ENCODE measurements around the gene AGPS. TPM values are rescaled to one million over a fixed set of nuclear protein-coding genes. Genes with fewer than 3 reads are reported as not detected.

Gene AGPS
- total and polyA plus RNA-seq, 4 donors, result 6.3 to 46.9 (median 18.3) TPM

DNA sequence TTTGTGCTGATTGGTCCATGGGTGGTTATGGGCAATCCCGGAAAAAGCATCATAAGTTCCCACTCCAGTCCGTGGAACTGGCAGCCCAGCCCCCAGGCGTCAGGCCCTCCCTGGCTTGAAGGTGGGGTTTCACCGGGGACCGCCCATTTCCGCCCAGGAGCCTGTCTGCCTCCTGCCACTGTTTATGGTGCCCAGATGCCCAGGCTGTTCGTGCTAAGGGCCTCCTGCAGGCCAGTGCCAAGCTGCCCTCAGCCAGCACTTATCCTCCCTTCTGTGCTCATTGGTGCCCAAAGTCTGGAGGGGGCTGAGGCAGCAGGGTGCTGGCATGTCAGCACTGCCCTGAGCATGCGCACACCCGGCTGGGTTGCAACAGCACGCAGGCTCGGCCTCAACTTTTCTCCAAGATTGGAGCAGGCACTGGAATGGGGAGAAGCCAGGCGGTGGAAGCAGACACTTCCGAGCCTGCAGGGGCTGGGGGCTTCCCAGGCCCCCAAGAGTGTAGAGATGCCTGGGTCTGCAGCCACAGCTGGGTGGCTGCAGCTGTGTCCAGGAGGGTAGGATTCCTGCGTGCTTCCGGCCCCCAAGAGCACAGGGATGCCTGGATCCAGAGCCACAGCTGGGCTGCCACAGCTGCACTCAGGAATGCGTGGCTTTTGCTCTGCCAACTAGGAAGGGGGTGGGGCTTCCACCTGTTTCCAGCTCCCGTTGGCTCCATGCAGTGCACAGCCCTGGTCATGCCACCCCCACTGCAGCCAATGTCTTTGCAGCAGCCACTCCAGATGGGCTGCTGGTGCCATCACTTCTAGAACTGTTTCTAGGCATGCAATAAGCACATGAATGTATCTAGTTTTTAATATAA, 74.0 kb downstream of the AGPS start:
- Histone ChIP-seq H3K36me3 (ENCODE audit: control insufficient read depth in 4 of 4, insufficient read depth in 3 of 4, low read depth in 1 of 4, low read length in 3 of 4) (peaks cover 3 to 26% (median 12%) of the 10 kb centered on the region in 4 donors), H3K9me3 (ENCODE audit: control insufficient read depth in 4 of 4, low read length in 3 of 4) (peaks cover 1 to 8% (median 7%) of the 10 kb centered on the region in 4 donors), H3K27me3 (ENCODE audit: control insufficient read depth in 4 of 4, insufficient read depth in 4 of 4, low read length in 3 of 4) (no peaks in the 10 kb centered on the region), H3K4me1 (ENCODE audit: control insufficient read depth in 4 of 4, insufficient read depth in 4 of 4, low read length in 3 of 4) (no peaks in the 10 kb centered on the region), H3K27ac (ENCODE audit: low read depth in 1 of 2, low read length in 2 of 2) (no peak overlapping the region), H3K9ac (ENCODE audit: low read depth in 1 of 2, low read length in 2 of 2) (no peak overlapping the region), H3K4me3 (ENCODE audit: low read depth in 1 of 3, low read length in 3 of 3) (no peak overlapping the region)
- no peak for DNase-seq (ENCODE audit: low spot score)
- 96% methylated on average over 17 of the region's 17 CpGs for WGBS
- TF ChIP-seq HNF4G (IDR thresholded peaks at IDR 0.05) (no peak), MAX (IDR thresholded peaks at IDR 0.05) (no peak), TAF1 (conservative IDR thresholded peaks at IDR 0.05) (no peak), EGR1 (IDR thresholded peaks at IDR 0.05; ENCODE audit: low read depth in 2 of 2) (no peak), HNF4A (conservative IDR thresholded peaks at IDR 0.05) (no peak), SP1 (IDR thresholded peaks at IDR 0.05) (no peak), FOXA1 (IDR thresholded peaks at IDR 0.05) (no peak), NR2F2 (IDR thresholded peaks at IDR 0.05) (no peak), GABPA (IDR thresholded peaks at IDR 0.05 in 1 of 2, conservative IDR thresholded peaks at IDR 0.05 in 1 of 2) (no peak), JUND (IDR thresholded peaks at IDR 0.05) (no peak), RXRA (IDR thresholded peaks at IDR 0.05) (no peak), YY1 (IDR thresholded peaks at IDR 0.05) (no peak), ZBTB33 (IDR thresholded peaks at IDR 0.05) (no peak), REST (IDR thresholded peaks at IDR 0.05) (no peak)
- TF ChIP-seq, protein P1, sequence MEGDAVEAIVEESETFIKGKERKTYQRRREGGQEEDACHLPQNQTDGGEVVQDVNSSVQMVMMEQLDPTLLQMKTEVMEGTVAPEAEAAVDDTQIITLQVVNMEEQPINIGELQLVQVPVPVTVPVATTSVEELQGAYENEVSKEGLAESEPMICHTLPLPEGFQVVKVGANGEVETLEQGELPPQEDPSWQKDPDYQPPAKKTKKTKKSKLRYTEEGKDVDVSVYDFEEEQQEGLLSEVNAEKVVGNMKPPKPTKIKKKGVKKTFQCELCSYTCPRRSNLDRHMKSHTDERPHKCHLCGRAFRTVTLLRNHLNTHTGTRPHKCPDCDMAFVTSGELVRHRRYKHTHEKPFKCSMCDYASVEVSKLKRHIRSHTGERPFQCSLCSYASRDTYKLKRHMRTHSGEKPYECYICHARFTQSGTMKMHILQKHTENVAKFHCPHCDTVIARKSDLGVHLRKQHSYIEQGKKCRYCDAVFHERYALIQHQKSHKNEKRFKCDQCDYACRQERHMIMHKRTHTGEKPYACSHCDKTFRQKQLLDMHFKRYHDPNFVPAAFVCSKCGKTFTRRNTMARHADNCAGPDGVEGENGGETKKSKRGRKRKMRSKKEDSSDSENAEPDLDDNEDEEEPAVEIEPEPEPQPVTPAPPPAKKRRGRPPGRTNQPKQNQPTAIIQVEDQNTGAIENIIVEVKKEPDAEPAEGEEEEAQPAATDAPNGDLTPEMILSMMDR (IDR thresholded peaks at IDR 0.05; ENCODE audit: low read depth, low read length, missing input control), result no peak
